GM23338 (cell line): ENCODE results near the gene MRPS27. TPM values are rescaled to one million over a fixed set of nuclear protein-coding genes. Genes with fewer than 3 reads are reported as not detected.

Experiments
- ATAC-seq: fragments of 200-7000 bp; cut with Tn5 transposase; 3 replicates; pipeline ENCODE4 v1.9.1; 2020
- DNase-seq: peaks from one replicate; pipeline ENCODE4 v3.0.0-alpha.2; 2015; ENCODE audit warnings: low spot score
- H2AFZ ChIP-seq: fragments of 200-600 bp; sonication (generic); 2 replicates; pipeline ENCODE4 v1.8.0; 2016; ENCODE audit warnings: antibody characterized with exemption, mild to moderate bottlenecking, moderate library complexity
- H3F3A ChIP-seq: fragments of 200-600 bp; sonication (generic); replicated peaks from 2 replicates; pipeline ENCODE4 v1.8.0; 2017; ENCODE audit warnings: antibody characterized with exemption, mixed run types, low read depth
- H3K27ac ChIP-seq: fragments of 200-600 bp; sonication (generic); 2 replicates; pipeline ENCODE4 v1.6.1; 2016; ENCODE audit warnings: low read depth
- H3K27me3 ChIP-seq: fragments of 200-600 bp; sonication (generic); 2 replicates; pipeline ENCODE4 v1.8.0; 2016; ENCODE audit warnings: mild to moderate bottlenecking, mixed run types, moderate library complexity; ENCODE audit not compliant: insufficient read depth
- H3K36me3 ChIP-seq: fragments of 200-600 bp; sonication (generic); 2 replicates; pipeline ENCODE4 v1.8.0; 2016; ENCODE audit warnings: mild to moderate bottlenecking; ENCODE audit not compliant: insufficient read depth
- H3K4me1 ChIP-seq: fragments of 200-600 bp; sonication (generic); 2 replicates; pipeline ENCODE4 v1.8.0; 2016; ENCODE audit warnings: mild to moderate bottlenecking, moderate library complexity; ENCODE audit not compliant: insufficient read depth
- H3K4me2 ChIP-seq: fragments of 200-600 bp; sonication (generic); 2 replicates; pipeline ENCODE4 v1.7.1; 2017; ENCODE audit warnings: mixed run types
- H3K4me3 ChIP-seq: fragments of 200-600 bp; sonication (generic); 2 replicates; pipeline ENCODE4 v1.6.1; 2016; ENCODE audit warnings: mixed run types
- H3K79me2 ChIP-seq: fragments of 200-600 bp; sonication (generic); replicated peaks from 2 replicates; pipeline ENCODE4 v1.8.0; 2017; ENCODE audit warnings: mild to moderate bottlenecking; ENCODE audit not compliant: insufficient read depth
- H3K9me2 ChIP-seq: fragments of 200-600 bp; sonication (generic); 2 replicates; pipeline ENCODE4 v1.8.0; 2017; ENCODE audit not compliant: insufficient read depth
- H4K20me1 ChIP-seq: fragments of 200-600 bp; sonication (generic); replicated peaks from 2 replicates; pipeline ENCODE4 v1.8.0; 2017; ENCODE audit warnings: mild to moderate bottlenecking; ENCODE audit not compliant: insufficient read depth
- H3K27ac Mint-ChIP-seq: 2 replicates; pipeline ENCODE4 v1.8.0; 2020; ENCODE audit warnings: inconsistent platforms, mild to moderate bottlenecking, moderate library complexity, mixed read lengths
- H3K27me3 Mint-ChIP-seq: 3 replicates; pipeline ENCODE4 v1.8.0; 2022; ENCODE audit warnings: low read depth, mild to moderate bottlenecking, moderate library complexity, mixed read lengths, inconsistent platforms; ENCODE audit not compliant: insufficient read depth, poor library complexity
- H3K36me3 Mint-ChIP-seq: 3 replicates; pipeline ENCODE4 v1.8.0; 2021; ENCODE audit warnings: low read depth, mild to moderate bottlenecking, inconsistent platforms, moderate library complexity, mixed read lengths
- H3K4me1 Mint-ChIP-seq: 3 replicates; pipeline ENCODE4 v1.8.0; 2020; ENCODE audit warnings: mild to moderate bottlenecking, inconsistent platforms, mixed read lengths
- H3K4me3 Mint-ChIP-seq: 3 replicates; pipeline ENCODE4 v1.8.0; 2021; ENCODE audit warnings: moderate library complexity, mild to moderate bottlenecking, inconsistent platforms, mixed read lengths
- H3K9me3 Mint-ChIP-seq: 3 replicates; pipeline ENCODE4 v1.8.0; 2020; ENCODE audit warnings: moderate library complexity, mild to moderate bottlenecking, inconsistent platforms, mixed read lengths
- CREB1 ChIP-seq: fragments of 250-450 bp; sonication (Bioruptor Pico); IDR thresholded peaks from 2 replicates; pipeline ENCODE4 v1.5.0; 2020; ENCODE audit warnings: low read depth, mild to moderate bottlenecking, moderate library complexity
- CTCF ChIP-seq, 2 experiments: fragments of 200-600 bp in 1 of 2; sonication (generic) in 1 of 2; conservative IDR thresholded peaks; 2 replicates each; pipeline versions ENCODE4 v1.5.1 to v1.6.1; 2016 to 2017; ENCODE audit warnings: antibody characterized with exemption in 2 of 2, low read depth in 2 of 2, mild to moderate bottlenecking in 2 of 2, moderate library complexity in 1 of 2
- EZH2 ChIP-seq: fragments of 200-600 bp; sonication (generic); IDR thresholded peaks from one replicate; pipeline ENCODE4 v1.8.0; 2017; ENCODE audit warnings: antibody characterized with exemption, mild to moderate bottlenecking, low read depth; ENCODE audit not compliant: unreplicated experiment
- EZH2phosphoT487 ChIP-seq: fragments of 200-600 bp; sonication (generic); IDR thresholded peaks from one replicate; pipeline ENCODE4 v1.8.1; 2018; ENCODE audit warnings: antibody characterized with exemption; ENCODE audit not compliant: unreplicated experiment
- JUNB ChIP-seq: IDR thresholded peaks from one replicate; pipeline ENCODE4 v1.6.1; 2016; ENCODE audit warnings: antibody characterized with exemption; ENCODE audit not compliant: unreplicated experiment
- POLR2AphosphoS5 ChIP-seq: IDR thresholded peaks from 2 replicates; pipeline ENCODE4 v1.6.1; 2016; ENCODE audit warnings: antibody characterized with exemption, low read depth
- REST ChIP-seq: IDR thresholded peaks from one replicate; pipeline ENCODE4 v1.6.1; 2018; ENCODE audit warnings: antibody characterized with exemption; ENCODE audit not compliant: unreplicated experiment
- STAT1 ChIP-seq: IDR thresholded peaks from one replicate; pipeline ENCODE4 v1.6.1; 2016; ENCODE audit warnings: antibody characterized with exemption; ENCODE audit not compliant: unreplicated experiment
- ZNF114 ChIP-seq: fragments of 250-450 bp; sonication (Bioruptor Pico); IDR thresholded peaks from 2 replicates; pipeline ENCODE4 v1.5.0; 2020; ENCODE audit warnings: mild to moderate bottlenecking, moderate library complexity
- ZNF331 ChIP-seq: fragments of 250-450 bp; sonication (Bioruptor Pico); IDR thresholded peaks from 2 replicates; pipeline ENCODE4 v1.5.0; 2020; ENCODE audit warnings: low read depth, mild to moderate bottlenecking, moderate library complexity
- ZNF462 ChIP-seq: fragments of 250-450 bp; sonication (Bioruptor Pico); IDR thresholded peaks from 2 replicates; pipeline ENCODE4 v1.5.0; 2020; ENCODE audit warnings: mild to moderate bottlenecking, moderate library complexity
- polyA plus RNA-seq: library from polyadenylated mRNA; unstranded; fragments of >200 nt; fragmentation: Nextera tagmentation; extraction: Ambion mirVana; gene quantifications from 2 replicates; pipeline ENCODE4 v1.2.1, GENCODE V29; 2016
- total RNA-seq: library from RNA; depleted of rRNA; stranded (reverse); fragments of >200 nt; shearing (Covaris generic); gene quantifications from 2 replicates; pipeline ENCODE4 v1.2.3, GENCODE V29; 2014

The MRPS27 gene
- total and polyA plus RNA-seq, 2 experiments from 2014 or later = 53.2 to 141 TPM

- ATAC-seq = no peak
- Histone ChIP-seq H3K4me1 (no peaks in the 10 kb centered on the region), H3K4me3 (no peak overlapping the region), H3K27ac (no peak overlapping the region), H3K36me3 (peaks cover 47% of the 10 kb centered on the region), H3K4me2 (no peak overlapping the region), H4K20me1 (no peaks in the 10 kb centered on the region), H2AFZ (no peak overlapping the region), H3K79me2 (no peaks in the 10 kb centered on the region), H3K9me2 (no peaks in the 10 kb centered on the region), H3K27me3 (no peaks in the 10 kb centered on the region), H3F3A (no peaks in the 10 kb centered on the region)
- H3K9me3 Mint-ChIP-seq = no peaks in the 10 kb centered on the region
- H3K4me3 Mint-ChIP-seq = no peak overlapping the region
- no peaks in the 10 kb centered on the region for H3K4me1 Mint-ChIP-seq
- TF ChIP-seq EZH2phosphoT487 (no peak), ZNF331 (CRISPR knock-in tag) (no peak), JUNB (no peak), REST (no peak), STAT1 (no peak), CREB1 (CRISPR knock-in tag) (no peak), CTCF (conservative IDR thresholded peaks at IDR 0.05; ENCODE audit: low read depth in 2 of 2) (no peak), ZNF114 (no peak)
- DNase-seq = no peak
- no peaks in the 10 kb centered on the region for H3K27me3 Mint-ChIP-seq
- no peak overlapping the region for H3K27ac Mint-ChIP-seq
- H3K36me3 Mint-ChIP-seq = peaks cover 80% of the 10 kb centered on the region
These were observed 96.7 kb downstream of the MRPS27 start for GRCh38 chr5:72223371-72223770.

- Histone ChIP-seq H3K9me2 (no peaks in the 10 kb centered on the region), H2AFZ (no peak overlapping the region), H3K4me3 (no peak overlapping the region), H3K79me2 (no peaks in the 10 kb centered on the region), H3K4me1 (no peaks in the 10 kb centered on the region; the same call in 1 of the 2 replicates), H3K27me3 (no peaks in the 10 kb centered on the region), H3F3A (no peaks in the 10 kb centered on the region), H4K20me1 (no peaks in the 10 kb centered on the region), H3K36me3 (peaks cover 47% of the 10 kb centered on the region), H3K27ac (no peak overlapping the region), H3K4me2 (no peak overlapping the region)
- ATAC-seq (no peak), DNase-seq (no peak)
- Mint-ChIP-seq H3K36me3 (peaks cover 82% of the 10 kb centered on the region), H3K4me1 (no peaks in the 10 kb centered on the region; the same call in 2 of the 3 replicates), H3K27me3 (no peaks in the 10 kb centered on the region), H3K4me3 (no peak overlapping the region), H3K27ac (no peak overlapping the region), H3K9me3 (no peaks in the 10 kb centered on the region)
- TF ChIP-seq CREB1 (CRISPR knock-in tag) (no peak), POLR2AphosphoS5 (no peak), ZNF462 (no peak), EZH2 (no peak)
These were observed 97.5 kb downstream of the MRPS27 start for GRCh38 chr5:72222521-72222920.
